HCT116 (cell line): ENCODE data around the gene LYVE1. TPM values are rescaled to one million over a fixed set of nuclear protein-coding genes. Genes with fewer than 3 reads are reported as not detected.

Source experiments
- ATAC-seq: fragments of 200-7000 bp; cut with Tn5 transposase; 2 replicates; pipeline ENCODE4 v1.9.1; 2020; ENCODE audit warnings: mild to moderate bottlenecking, moderate library complexity
- BruUV-seq: library from RNA; stranded (reverse); fragments of 400-500 nt; replicated peaks from 2 replicates; lab custom pipeline; 2021; lab: Mats Ljungman, UMichigan
- CTCF ChIA-PET: fragments of 300-600 bp; sonication (Branson Sonifier 250); formaldehyde crosslinking; loops from one replicate; lab custom pipeline; 2021; ENCODE audit warnings: antibody characterized with exemption; lab: Charles Lee
- POLR2A ChIA-PET: fragments of 300-600, 350-600 bp; sonication (Branson Sonifier 250); formaldehyde crosslinking; loops from one replicate; lab custom pipeline; 2021; ENCODE audit warnings: antibody characterized with exemption; lab: Charles Lee
- RAD21 ChIA-PET, 2 experiments: fragments of 300-600 bp; sonication (Branson Sonifier 250); formaldehyde crosslinking; loops; one replicate each; lab custom pipeline; 2023; ENCODE audit warnings: low total read pairs in 2 of 2; ENCODE audit not compliant: uncharacterized antibody in 2 of 2, unreplicated experiment in 2 of 2, low non-redundant PET in 1 of 2; lab: Charles Lee
- DNase-seq: peaks from one replicate; pipeline ENCODE4 v3.0.0-alpha.2; 2010; ENCODE audit warnings: low read depth, low spot score
- H2AFZ ChIP-seq: fragments of 200-600 bp; shearing (Covaris generic), sonication (generic); 2 replicates; pipeline ENCODE4 v1.6.1; 2017; ENCODE audit warnings: low read depth, mixed run types, mixed read lengths, antibody characterized with exemption, low read length; ENCODE audit not compliant: poor library complexity, severe bottlenecking
- H3K27ac ChIP-seq: 2 replicates; pipeline ENCODE4 v1.5.1; 2012; ENCODE audit warnings: low read depth, low read length
- H3K27me3 ChIP-seq: fragments of 200-600 bp; sonication (generic); 2 replicates; pipeline ENCODE4 v1.6.1; 2016; ENCODE audit warnings: mixed run types, low read length, mixed read lengths; ENCODE audit not compliant: insufficient read depth
- H3K36me3 ChIP-seq, 2 experiments: fragments of 200-500 bp in 1 of 2; fragments of 200-600 bp in 1 of 2; sonication (Bioruptor generic) in 1 of 2; sonication (generic) in 1 of 2; 2 replicates each; pipeline versions ENCODE4 v1.5.1 to v1.6.1; 2014 to 2016; ENCODE audit warnings: low read length in 2 of 2, inconsistent platforms in 1 of 2, mixed read lengths in 1 of 2, mixed run types in 1 of 2; ENCODE audit not compliant: insufficient read depth in 2 of 2, control insufficient read depth in 1 of 2
- H3K4me1 ChIP-seq, 2 experiments: fragments of 200-600 bp in 1 of 2; sonication (generic) in 1 of 2; 2 replicates each; pipeline versions ENCODE4 v1.5.1 to v1.6.1; 2012 to 2017; ENCODE audit warnings: low read length in 2 of 2, inconsistent platforms in 1 of 2, mild to moderate bottlenecking in 1 of 2, mixed read lengths in 1 of 2, mixed run types in 1 of 2, moderate library complexity in 1 of 2; ENCODE audit not compliant: insufficient read depth in 2 of 2, control insufficient read depth in 1 of 2
- H3K4me2 ChIP-seq: fragments of 200-600 bp; sonication (generic); 2 replicates; pipeline ENCODE4 v1.6.1; 2017; ENCODE audit warnings: mixed run types, low read length, mixed read lengths
- H3K4me3 ChIP-seq, 2 experiments: fragments of 200-600 bp in 1 of 2; sonication (generic) in 1 of 2; replicated peaks in 1 of 2; 2 replicates each; pipeline ENCODE4 v1.5.1; 2011 to 2016; ENCODE audit warnings: low read length in 2 of 2, control low read depth in 1 of 2, low read depth in 1 of 2, mild to moderate bottlenecking in 1 of 2, mixed read lengths in 1 of 2, mixed run types in 1 of 2
- H3K79me2 ChIP-seq: fragments of 200-600 bp; sonication (generic); 2 replicates; pipeline ENCODE4 v1.6.1; 2017; ENCODE audit warnings: mild to moderate bottlenecking, mixed run types, low read length, moderate library complexity, mixed read lengths; ENCODE audit not compliant: insufficient read depth
- H3K9ac ChIP-seq: fragments of 200-600 bp; sonication (generic); 2 replicates; pipeline ENCODE4 v1.6.1; 2016; ENCODE audit warnings: low read length, mixed read lengths
- H3K9me2 ChIP-seq: fragments of 200-600 bp; sonication (generic), shearing (Covaris generic); 2 replicates; pipeline ENCODE4 v1.6.1; 2017; ENCODE audit warnings: mixed run types, mild to moderate bottlenecking, moderate library complexity; ENCODE audit not compliant: insufficient read depth
- H3K9me3 ChIP-seq, 2 experiments: fragments of 200-500 bp in 1 of 2; fragments of 200-600 bp in 1 of 2; sonication (Bioruptor generic) in 1 of 2; sonication (generic) in 1 of 2; 2 replicates each; pipeline ENCODE4 v1.6.1; 2014 to 2017; ENCODE audit warnings: low read length in 2 of 2, mixed read lengths in 2 of 2, inconsistent platforms in 1 of 2, low read depth in 1 of 2, mild to moderate bottlenecking in 1 of 2, mixed run types in 1 of 2, moderate library complexity in 1 of 2; ENCODE audit not compliant: control insufficient read depth in 1 of 2, insufficient read depth in 1 of 2
- H4K20me1 ChIP-seq: fragments of 200-600 bp; sonication (generic), shearing (Covaris generic); 2 replicates; pipeline ENCODE4 v1.6.1; 2017; ENCODE audit warnings: mixed run types, mild to moderate bottlenecking, moderate library complexity; ENCODE audit not compliant: insufficient read depth
- CEBPB ChIP-seq: IDR thresholded peaks from 2 replicates; pipeline ENCODE4 v1.6.1; 2012; ENCODE audit warnings: low read depth
- EGR1 ChIP-seq: IDR thresholded peaks from 2 replicates; pipeline ENCODE4 v1.6.1; 2012; ENCODE audit warnings: low read depth
- EZH2 ChIP-seq: fragments of 200-600 bp; sonication (generic); IDR thresholded peaks from 2 replicates; pipeline ENCODE4 v1.6.1; 2017; ENCODE audit warnings: antibody characterized with exemption, mixed run types
- FOSL1 ChIP-seq: IDR thresholded peaks from 2 replicates; pipeline ENCODE4 v1.6.1; 2012; ENCODE audit warnings: low read depth
- POLR2A ChIP-seq: IDR thresholded peaks from 2 replicates; pipeline ENCODE4 v1.7.0; 2011; ENCODE audit warnings: borderline replicate concordance; ENCODE audit not compliant: insufficient read depth, insufficient read length; ENCODE audit errors: extremely low read depth
- POLR2AphosphoS5 ChIP-seq: IDR thresholded peaks from 2 replicates; pipeline ENCODE4 v1.6.1; 2011; ENCODE audit warnings: mild to moderate bottlenecking, low read depth, low read length, moderate library complexity
- RAD21 ChIP-seq: IDR thresholded peaks from 2 replicates; pipeline ENCODE4 v1.6.1; 2012; ENCODE audit warnings: low read depth, mild to moderate bottlenecking
- REST ChIP-seq: IDR thresholded peaks from 2 replicates; pipeline ENCODE4 v1.6.1; 2012; ENCODE audit warnings: low read depth
- SIN3A ChIP-seq: IDR thresholded peaks from 2 replicates; pipeline ENCODE4 v1.6.1; 2012; ENCODE audit warnings: low read depth
- SP1 ChIP-seq: IDR thresholded peaks from 2 replicates; pipeline ENCODE4 v1.6.1; 2012; ENCODE audit warnings: low read depth
- TCF7L2 ChIP-seq: IDR thresholded peaks from 2 replicates; pipeline ENCODE4 v1.7.0; 2011; ENCODE audit warnings: borderline replicate concordance, inconsistent platforms; ENCODE audit not compliant: insufficient read depth, insufficient read length; ENCODE audit errors: extremely low read depth
- YY1 ChIP-seq: IDR thresholded peaks from 2 replicates; pipeline ENCODE4 v1.6.1; 2011; ENCODE audit warnings: low read length, low read depth, moderate library complexity, mild to moderate bottlenecking; ENCODE audit not compliant: insufficient replicate concordance; ENCODE audit errors: extremely low read depth
- ZFX ChIP-seq: fragments of 450-650 bp; IDR thresholded peaks from 2 replicates; pipeline ENCODE4 v1.6.1; 2017
- intact Hi-C: fragments of 100-400 bp; cut with micrococcal nuclease; formaldehyde crosslinking; loops from 2 replicates; pipeline ENCODE4 v1.10.0; 2022
- total RNA-seq: library from RNA; stranded (reverse); gene quantifications from one replicate; pipeline ENCODE4 v1.2.1, GENCODE V29; 2021; ENCODE audit not compliant: unreplicated experiment
- TF ChIP-seq, protein P1 (sequence below), 3 experiments: fragments of 200-600 bp in 1 of 3; sonication (generic) in 1 of 3; IDR thresholded peaks in 2 of 3; conservative IDR thresholded peaks in 1 of 3; 2 replicates each; pipeline ENCODE4 v1.5.1; 2012 to 2017; ENCODE audit warnings: low read depth in 2 of 3, low read length in 2 of 3, antibody characterized with exemption in 1 of 3, borderline replicate concordance in 1 of 3, control low read depth in 1 of 3, mild to moderate bottlenecking in 1 of 3, mixed read lengths in 1 of 3, mixed run types in 1 of 3, moderate library complexity in 1 of 3; ENCODE audit not compliant: insufficient read depth in 1 of 3

Gene LYVE1
- total RNA-seq, 1 experiment from 2014 or later, result 0.34 TPM

- Histone ChIP-seq H3K36me3 (peaks cover 7 to 31% of the 10 kb centered on the region in 2 experiments; a peak in 3 of 4 replicates), H3K9ac (peak overlapping the region; percentile 21; the same call in 1 of the 2 replicates), H3K9me2 (no peaks in the 10 kb centered on the region), H3K4me2 (peak overlapping the region; percentile 39), H3K27me3 (no peaks in the 10 kb centered on the region), H3K4me1 (peaks cover 23 to 60% of the 10 kb centered on the region in 2 experiments)
- no peak for DNase-seq
- TF ChIP-seq SP1, result 0 out of 2 replicates have a peak, but pooled peaks have one; percentile 15
- no peak for TF ChIP-seq POLR2AphosphoS5
- TF ChIP-seq, all 23 proteins: peak for 1
- BruUV-seq, result no TSS peak
- peaks cover 57% of the 10 kb centered on the region for H3K79me2 ChIP-seq
- RAD21 ChIA-PET, result no interaction called here
- no peak overlapping the region for H3K4me3 ChIP-seq
- intact Hi-C loops, result loop anchor here (1.0 kb wide), 3 partner anchors 108 to 221 kb away; no protein-coding TSS in a partner anchor
- H3K9me3 ChIP-seq, result no peaks in the 10 kb centered on the region
- CTCF ChIA-PET, result interaction anchor here (1.0 to 1.7 kb wide), 2 partner anchors 9 to 220 kb away, joined by 3 to 4 read pairs; no protein-coding TSS in a partner anchor
- H4K20me1 ChIP-seq, result no peaks in the 10 kb centered on the region
- POLR2A ChIA-PET, result no interaction called here
- peak overlapping the region; percentile 63; the same call in 1 of the 2 replicates for H3K27ac ChIP-seq
- no peak overlapping the region for H2AFZ ChIP-seq
- no peak for ATAC-seq
Measured at GRCh38 chr11:10514709-10515108, 53.8 kb downstream of the LYVE1 start.

DNA sequence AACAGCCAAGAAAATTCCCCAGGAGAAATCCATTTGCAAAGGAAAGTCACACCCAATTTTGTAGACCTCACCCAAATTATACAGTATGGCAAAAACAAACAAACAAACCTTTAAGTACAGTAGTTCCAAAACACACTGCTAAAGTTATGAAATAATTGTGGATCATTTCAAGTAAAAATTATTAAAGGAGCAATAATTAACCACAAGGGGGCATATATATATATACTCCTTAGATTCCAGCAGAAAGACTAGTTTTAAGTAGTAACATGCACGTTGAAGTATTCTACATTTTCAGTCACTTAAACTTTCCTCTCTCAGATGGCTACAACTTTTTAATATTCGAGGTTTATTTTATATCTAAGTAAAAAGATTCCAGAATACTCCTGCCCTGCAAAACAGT, 54.3 kb downstream of the LYVE1 start:
- no peak for DNase-seq
- Histone ChIP-seq H3K4me3 (no peak overlapping the region), H3K9ac (peak overlapping the region; percentile 21; the same call in 1 of the 2 replicates), H3K4me1 (peaks cover 23 to 55% of the 10 kb centered on the region in 2 experiments), H3K27ac (peak overlapping the region; percentile 63; the same call in 1 of the 2 replicates), H3K9me3 (no peaks in the 10 kb centered on the region), H2AFZ (no peak overlapping the region), H3K79me2 (peaks cover 52% of the 10 kb centered on the region), H3K9me2 (no peaks in the 10 kb centered on the region), H4K20me1 (no peaks in the 10 kb centered on the region), H3K36me3 (peaks cover 3 to 26% of the 10 kb centered on the region in 2 experiments; a peak in 3 of 4 replicates), H3K4me2 (peak overlapping the region; percentile 39), H3K27me3 (no peaks in the 10 kb centered on the region)
- intact Hi-C loops, result loop anchor here (1.0 kb wide), 3 partner anchors 108 to 221 kb away; no protein-coding TSS in a partner anchor
- ChIA-PET RAD21 (no interaction called here), CTCF (interaction anchor here (1.0 to 1.7 kb wide), 3 partner anchors 9 to 221 kb away, joined by 3 to 4 read pairs (median 3); partner anchors contain the start of gene RNF141), POLR2A (no interaction called here)
- no TSS peak for BruUV-seq
- no peak for ATAC-seq
- TF ChIP-seq RAD21, result peak; percentile 47; the same call in 1 of the 2 replicates
- TF ChIP-seq TCF7L2, result no peak
- TF ChIP-seq POLR2AphosphoS5, result no peak
- TF ChIP-seq SIN3A, result no peak
- TF ChIP-seq POLR2A, result no peak
- 0 out of 2 replicates have a peak, but pooled peaks have one; percentile 23 for TF ChIP-seq CEBPB
- TF ChIP-seq YY1, result no peak
- no peak for TF ChIP-seq SP1
- no peak for TF ChIP-seq REST
- TF ChIP-seq, protein P1, sequence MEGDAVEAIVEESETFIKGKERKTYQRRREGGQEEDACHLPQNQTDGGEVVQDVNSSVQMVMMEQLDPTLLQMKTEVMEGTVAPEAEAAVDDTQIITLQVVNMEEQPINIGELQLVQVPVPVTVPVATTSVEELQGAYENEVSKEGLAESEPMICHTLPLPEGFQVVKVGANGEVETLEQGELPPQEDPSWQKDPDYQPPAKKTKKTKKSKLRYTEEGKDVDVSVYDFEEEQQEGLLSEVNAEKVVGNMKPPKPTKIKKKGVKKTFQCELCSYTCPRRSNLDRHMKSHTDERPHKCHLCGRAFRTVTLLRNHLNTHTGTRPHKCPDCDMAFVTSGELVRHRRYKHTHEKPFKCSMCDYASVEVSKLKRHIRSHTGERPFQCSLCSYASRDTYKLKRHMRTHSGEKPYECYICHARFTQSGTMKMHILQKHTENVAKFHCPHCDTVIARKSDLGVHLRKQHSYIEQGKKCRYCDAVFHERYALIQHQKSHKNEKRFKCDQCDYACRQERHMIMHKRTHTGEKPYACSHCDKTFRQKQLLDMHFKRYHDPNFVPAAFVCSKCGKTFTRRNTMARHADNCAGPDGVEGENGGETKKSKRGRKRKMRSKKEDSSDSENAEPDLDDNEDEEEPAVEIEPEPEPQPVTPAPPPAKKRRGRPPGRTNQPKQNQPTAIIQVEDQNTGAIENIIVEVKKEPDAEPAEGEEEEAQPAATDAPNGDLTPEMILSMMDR (IDR thresholded peaks at IDR 0.05 in 2 of 3, conservative IDR thresholded peaks at IDR 0.05 in 1 of 3; ENCODE audit: borderline replicate concordance in 1 of 3, insufficient read depth in 1 of 3, low read depth in 2 of 3, low read length in 2 of 3), result peak; percentile 16 to 51 (median 39); a peak in 3 of 6 replicates
- TF ChIP-seq EGR1, result no peak
- TF ChIP-seq EZH2, result no peak
- no peak for TF ChIP-seq ZFX
- no peak for TF ChIP-seq FOSL1
